Suprapubic skin (tissue), 4 donors: ENCODE measurements around the gene SND1. TPM values are rescaled to one million over a fixed set of nuclear protein-coding genes. Genes with fewer than 3 reads are reported as not detected.

ENCODE experiments used
- DNase-seq, 2 donors: peaks; one replicate each; pipeline ENCODE4 v3.0.0-alpha.2; 2019; ENCODE audit warnings: low spot score in 2 of 2
- H3K27ac ChIP-seq: fragments of 200-600 bp; sonication (generic); one replicate; pipeline ENCODE4 v1.5.1; 2019
- H3K27me3 ChIP-seq: fragments of 200-600 bp; sonication (generic); one replicate; pipeline ENCODE4 v1.5.1; 2019
- H3K36me3 ChIP-seq: fragments of 200-600 bp; sonication (generic); one replicate; pipeline ENCODE4 v1.5.1; 2019
- H3K4me1 ChIP-seq: fragments of 200-600 bp; sonication (generic); one replicate; pipeline ENCODE4 v1.5.1; 2019
- H3K4me3 ChIP-seq: fragments of 200-600 bp; sonication (generic); one replicate; pipeline ENCODE4 v1.5.1; 2019; ENCODE audit warnings: mild to moderate bottlenecking
- H3K9me3 ChIP-seq: fragments of 200-600 bp; sonication (generic); one replicate; pipeline ENCODE4 v1.5.1; 2019
- EP300 ChIP-seq: sonication (generic); formaldehyde crosslinking; IDR thresholded peaks from one replicate; pipeline ENCODE4 v1.6.1; 2017; ENCODE audit warnings: antibody characterized with exemption
- POLR2A ChIP-seq, 2 donors: fragments of 450-650 bp; IDR thresholded peaks; one replicate each; pipeline ENCODE4 v1.6.1; 2017; ENCODE audit warnings: antibody characterized with exemption in 2 of 2, mild to moderate bottlenecking in 2 of 2, moderate library complexity in 2 of 2
- POLR2AphosphoS5 ChIP-seq, 3 donors: sonication (generic); formaldehyde crosslinking; IDR thresholded peaks; one replicate each; pipeline ENCODE4 v1.6.1; 2017; ENCODE audit warnings: antibody characterized with exemption in 3 of 3
- WGBS: methylation state at CpG from one replicate; pipeline ENCODE4 v1.1.5; 2018; 5-methylcytosine and 5-hydroxymethylcytosine counted together
- total RNA-seq, 4 donors: library from RNA; depleted of rRNA; stranded (reverse); fragments of >200 nt; gene quantifications; one replicate each; pipeline ENCODE4 v1.1.0, GENCODE V29; 2016
- TF ChIP-seq, protein P1 (sequence below), 2 donors: fragments of 200-600 bp in 1 of 2; fragments of 450-650 bp in 1 of 2; sonication (generic) in 1 of 2; IDR thresholded peaks; one replicate each; pipeline ENCODE4 v1.5.1; 2016 to 2019; ENCODE audit warnings: antibody characterized with exemption in 2 of 2, mild to moderate bottlenecking in 1 of 2, moderate library complexity in 1 of 2

Gene SND1
- total RNA-seq, 4 donors from 2014 or later: 72.2 to 99.8 (median 77.2) TPM

DNA sequence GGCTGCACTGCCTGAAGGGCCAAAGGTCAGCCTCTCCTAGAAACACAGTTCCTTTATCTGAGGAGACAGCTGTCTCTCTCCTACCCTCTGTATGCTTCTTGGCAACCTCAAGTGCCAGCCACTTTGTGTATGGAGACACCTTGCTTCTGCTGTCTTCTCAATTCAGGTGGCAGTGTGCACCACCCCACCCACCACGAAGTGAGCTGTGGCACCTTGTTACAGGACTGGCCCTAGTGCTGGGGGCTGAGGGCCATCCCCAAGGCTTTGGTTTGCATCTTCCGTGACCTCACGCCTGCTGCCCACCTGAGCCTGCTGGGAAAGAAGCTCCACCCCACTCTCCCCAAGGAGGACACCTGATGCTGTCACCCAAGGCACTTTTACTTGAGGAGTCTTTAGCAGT, 426.3 kb downstream of the SND1 start:
- Histone ChIP-seq H3K27me3 (no peaks in the 10 kb centered on the region), H3K4me3 (no peak overlapping the region), H3K27ac (no peak overlapping the region), H3K36me3 (peaks cover 51% of the 10 kb centered on the region), H3K9me3 (no peaks in the 10 kb centered on the region), H3K4me1 (no peaks in the 10 kb centered on the region)
- TF ChIP-seq POLR2AphosphoS5 (IDR thresholded peaks at IDR 0.05): no peak
- TF ChIP-seq EP300: no peak
- no peak for TF ChIP-seq POLR2A (IDR thresholded peaks at IDR 0.05)
- TF ChIP-seq, protein P1, sequence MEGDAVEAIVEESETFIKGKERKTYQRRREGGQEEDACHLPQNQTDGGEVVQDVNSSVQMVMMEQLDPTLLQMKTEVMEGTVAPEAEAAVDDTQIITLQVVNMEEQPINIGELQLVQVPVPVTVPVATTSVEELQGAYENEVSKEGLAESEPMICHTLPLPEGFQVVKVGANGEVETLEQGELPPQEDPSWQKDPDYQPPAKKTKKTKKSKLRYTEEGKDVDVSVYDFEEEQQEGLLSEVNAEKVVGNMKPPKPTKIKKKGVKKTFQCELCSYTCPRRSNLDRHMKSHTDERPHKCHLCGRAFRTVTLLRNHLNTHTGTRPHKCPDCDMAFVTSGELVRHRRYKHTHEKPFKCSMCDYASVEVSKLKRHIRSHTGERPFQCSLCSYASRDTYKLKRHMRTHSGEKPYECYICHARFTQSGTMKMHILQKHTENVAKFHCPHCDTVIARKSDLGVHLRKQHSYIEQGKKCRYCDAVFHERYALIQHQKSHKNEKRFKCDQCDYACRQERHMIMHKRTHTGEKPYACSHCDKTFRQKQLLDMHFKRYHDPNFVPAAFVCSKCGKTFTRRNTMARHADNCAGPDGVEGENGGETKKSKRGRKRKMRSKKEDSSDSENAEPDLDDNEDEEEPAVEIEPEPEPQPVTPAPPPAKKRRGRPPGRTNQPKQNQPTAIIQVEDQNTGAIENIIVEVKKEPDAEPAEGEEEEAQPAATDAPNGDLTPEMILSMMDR (IDR thresholded peaks at IDR 0.05): no peak
- no peak for DNase-seq
- WGBS: 100% methylated on average over 2 of the region's 3 CpGs

GRCh38 chr7:128080169-128080568, 428.2 kb downstream of the SND1 start:
- Histone ChIP-seq H3K36me3 (peaks cover 59% of the 10 kb centered on the region), H3K4me1 (no peaks in the 10 kb centered on the region), H3K27me3 (no peaks in the 10 kb centered on the region), H3K4me3 (no peak overlapping the region), H3K9me3 (no peaks in the 10 kb centered on the region), H3K27ac (no peak overlapping the region)
- WGBS: 94% methylated on average over 7 of the region's 7 CpGs
- no peak for TF ChIP-seq EP300
- no peak for TF ChIP-seq POLR2A (IDR thresholded peaks at IDR 0.05)
- no peak for TF ChIP-seq POLR2AphosphoS5 (IDR thresholded peaks at IDR 0.05)
- TF ChIP-seq, protein P1 (IDR thresholded peaks at IDR 0.05): no peak
- DNase-seq: no peak

DNA sequence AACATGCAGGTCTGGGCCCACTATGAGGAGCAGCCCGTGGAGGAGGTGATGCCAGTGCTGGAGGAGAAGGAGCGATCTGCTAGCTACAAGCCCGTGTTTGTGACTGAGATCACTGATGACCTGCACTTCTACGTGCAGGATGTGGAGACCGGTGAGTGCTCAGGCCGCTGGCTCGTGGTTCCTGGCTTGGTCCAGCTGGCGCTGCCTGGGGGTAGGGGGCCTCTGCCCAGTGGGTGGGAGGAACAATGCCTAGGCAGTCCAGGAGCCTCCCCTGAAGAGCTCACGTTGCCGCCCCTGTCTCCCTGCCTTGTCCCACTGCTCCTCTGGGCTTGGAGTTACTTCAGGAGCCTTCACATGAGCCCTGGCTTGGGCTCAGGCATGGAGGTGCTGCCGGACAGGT, 429.4 kb downstream of the SND1 start:
- no peak overlapping the region for H3K27ac ChIP-seq
- H3K27me3 ChIP-seq: no peaks in the 10 kb centered on the region
- H3K4me3 ChIP-seq: no peak overlapping the region
- no peaks in the 10 kb centered on the region for H3K4me1 ChIP-seq
- DNase-seq: no peak
- no peaks in the 10 kb centered on the region for H3K9me3 ChIP-seq
- TF ChIP-seq EP300 (no peak), POLR2AphosphoS5 (IDR thresholded peaks at IDR 0.05) (no peak), POLR2A (IDR thresholded peaks at IDR 0.05) (no peak)
- TF ChIP-seq, protein P1 (IDR thresholded peaks at IDR 0.05): no peak
- peaks cover 71% of the 10 kb centered on the region for H3K36me3 ChIP-seq
- WGBS: 91% methylated on average over 8 of the region's 11 CpGs

DNA sequence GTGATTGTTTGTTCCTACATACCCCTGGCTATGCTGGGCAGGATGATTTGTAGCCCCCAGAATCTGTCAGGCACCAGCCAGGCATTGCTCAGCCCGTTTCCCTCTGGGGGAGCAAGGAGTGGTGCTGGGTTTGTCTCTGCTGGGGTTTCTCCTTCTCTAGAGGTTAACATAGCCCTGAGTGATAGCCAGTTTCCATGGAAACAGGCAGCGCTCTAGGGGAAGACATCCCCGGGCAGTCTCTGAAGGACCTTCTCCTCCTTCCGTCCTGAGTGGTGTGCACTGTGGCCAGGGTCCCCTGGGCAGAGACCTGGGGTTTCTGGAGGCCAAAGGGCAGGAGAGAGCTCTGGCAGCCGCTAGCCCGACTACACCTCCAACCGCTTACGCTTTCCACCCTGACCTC, 429.8 kb downstream of the SND1 start:
- H3K4me1 ChIP-seq: no peaks in the 10 kb centered on the region
- no peak for TF ChIP-seq EP300
- TF ChIP-seq POLR2A (IDR thresholded peaks at IDR 0.05): no peak
- TF ChIP-seq POLR2AphosphoS5 (IDR thresholded peaks at IDR 0.05): no peak
- TF ChIP-seq, protein P1 (IDR thresholded peaks at IDR 0.05): no peak
- no peaks in the 10 kb centered on the region for H3K9me3 ChIP-seq
- peaks cover 76% of the 10 kb centered on the region for H3K36me3 ChIP-seq
- no peak overlapping the region for H3K4me3 ChIP-seq
- DNase-seq: no peak
- WGBS: 87% methylated on average over 8 of the region's 8 CpGs
- no peaks in the 10 kb centered on the region for H3K27me3 ChIP-seq
- H3K27ac ChIP-seq: no peak overlapping the region

DNA sequence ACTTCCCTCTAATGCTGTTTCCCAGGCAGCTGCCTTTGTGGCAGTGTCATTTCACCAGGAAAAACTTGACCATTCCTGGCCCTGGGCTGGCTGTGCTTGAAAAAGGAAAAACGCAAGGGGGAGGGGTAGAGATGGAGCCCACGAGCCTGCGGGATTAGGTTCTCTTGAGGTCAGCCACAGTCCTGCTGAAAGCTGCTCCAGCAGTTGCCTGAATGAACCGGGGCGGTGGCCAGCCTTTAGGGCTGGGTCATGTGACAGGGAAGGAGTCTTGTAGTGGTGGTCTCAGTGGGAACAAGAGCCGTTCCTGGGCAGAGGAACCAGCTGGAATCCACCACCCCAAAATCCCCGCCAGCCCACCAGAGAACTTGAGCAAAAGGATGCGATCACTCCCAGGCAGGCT, 430.4 kb downstream of the SND1 start:
- H3K36me3 ChIP-seq: peaks cover 78% of the 10 kb centered on the region
- H3K27me3 ChIP-seq: no peaks in the 10 kb centered on the region
- TF ChIP-seq, protein P1 (IDR thresholded peaks at IDR 0.05): no peak
- TF ChIP-seq POLR2A (IDR thresholded peaks at IDR 0.05) (no peak), POLR2AphosphoS5 (IDR thresholded peaks at IDR 0.05) (no peak), EP300 (no peak)
- 86% methylated on average over 8 of the region's 8 CpGs for WGBS
- no peak for DNase-seq
- no peaks in the 10 kb centered on the region for H3K4me1 ChIP-seq
- no peak overlapping the region for H3K27ac ChIP-seq
- no peak overlapping the region for H3K4me3 ChIP-seq
- H3K9me3 ChIP-seq: no peaks in the 10 kb centered on the region
